Esophagus muscularis mucosa (tissue), 4 donors: ENCODE results near the gene ZNF436. TPM values are rescaled to one million over a fixed set of nuclear protein-coding genes. Genes with fewer than 3 reads are reported as not detected.

Source experiments
- DNase-seq: peaks from one replicate; pipeline ENCODE4 v3.0.0-alpha.2; 2017; ENCODE audit errors: extremely low spot score
- H3K27ac ChIP-seq, 4 donors: fragments of 200-600 bp; sonication (generic); replicated peaks in 1 of 4; 1 replicate in 3 of 4; 2 replicates in 1 of 4; pipeline ENCODE4 v1.5.1; 2016 to 2019; ENCODE audit warnings: mild to moderate bottlenecking in 1 of 4
- H3K27me3 ChIP-seq, 4 donors: fragments of 200-600 bp; sonication (generic); one replicate each; pipeline versions ENCODE4 v1.5.1 to v1.6.0; 2016 to 2019
- H3K36me3 ChIP-seq, 4 donors: fragments of 200-600 bp; sonication (generic); one replicate each; pipeline ENCODE4 v1.5.1; 2016 to 2019
- H3K4me1 ChIP-seq, 4 donors: fragments of 200-600 bp; sonication (generic); one replicate each; pipeline ENCODE4 v1.5.1; 2016 to 2019
- H3K4me3 ChIP-seq, 4 donors: fragments of 200-600 bp; sonication (generic); 1 replicate in 2 of 4; 2 replicates in 2 of 4; pipeline ENCODE4 v1.5.1; 2016 to 2019; ENCODE audit warnings: mild to moderate bottlenecking in 4 of 4, moderate library complexity in 1 of 4
- H3K9me3 ChIP-seq, 4 donors: fragments of 200-600 bp; sonication (generic); 1 replicate in 3 of 4; 2 replicates in 1 of 4; pipeline ENCODE4 v1.5.1; 2016 to 2019
- EP300 ChIP-seq: sonication (generic); formaldehyde crosslinking; IDR thresholded peaks from one replicate; pipeline ENCODE4 v1.6.1; 2017; ENCODE audit warnings: antibody characterized with exemption
- POLR2A ChIP-seq: fragments of 450-650 bp; IDR thresholded peaks from one replicate; pipeline ENCODE4 v1.6.1; 2017; ENCODE audit warnings: antibody characterized with exemption, moderate library complexity, mild to moderate bottlenecking, low read depth
- POLR2AphosphoS5 ChIP-seq, 2 donors: sonication (generic); formaldehyde crosslinking; IDR thresholded peaks; one replicate each; pipeline ENCODE4 v1.6.1; 2017; ENCODE audit warnings: antibody characterized with exemption in 2 of 2
- WGBS: methylation state at CpG from one replicate; pipeline ENCODE4 v1.1.5; 2018; 5-methylcytosine and 5-hydroxymethylcytosine counted together
- intact Hi-C: fragments of 100-400 bp; cut with DNase I; formaldehyde crosslinking; loops from one replicate; pipeline ENCODE4 v1.15.1; 2023
- total RNA-seq, 4 donors: library from RNA; depleted of rRNA; stranded (reverse); fragments of >200 nt; gene quantifications; one replicate each; pipeline versions ENCODE4 v1.1.0 to v1.2.1, GENCODE V29; 2016
- TF ChIP-seq, protein P1 (sequence below), 3 experiments: fragments of 200-600 bp in 2 of 3; fragments of 450-650 bp in 1 of 3; sonication (generic) in 2 of 3; IDR thresholded peaks; one replicate each; pipeline ENCODE4 v1.5.1; 2017 to 2019; ENCODE audit warnings: antibody characterized with exemption in 3 of 3, mild to moderate bottlenecking in 2 of 3, moderate library complexity in 1 of 3

The ZNF436 gene
- total RNA-seq, 4 donors from 2014 or later, result 13.7 to 36.8 (median 16.4) TPM

GRCh38 chr1:23344111-23344986, 25.3 kb downstream of the ZNF436 start, which contains the start of gene HNRNPR:
TSS of gene HNRNPR (minus strand) at chr1:23344284. CDS start at chr1:23341008, 3,276 bp downstream.
- H3K27me3 ChIP-seq, result no peaks in the 10 kb centered on the region
- peak; percentile 87 for TF ChIP-seq POLR2A
- TF ChIP-seq, protein P1, sequence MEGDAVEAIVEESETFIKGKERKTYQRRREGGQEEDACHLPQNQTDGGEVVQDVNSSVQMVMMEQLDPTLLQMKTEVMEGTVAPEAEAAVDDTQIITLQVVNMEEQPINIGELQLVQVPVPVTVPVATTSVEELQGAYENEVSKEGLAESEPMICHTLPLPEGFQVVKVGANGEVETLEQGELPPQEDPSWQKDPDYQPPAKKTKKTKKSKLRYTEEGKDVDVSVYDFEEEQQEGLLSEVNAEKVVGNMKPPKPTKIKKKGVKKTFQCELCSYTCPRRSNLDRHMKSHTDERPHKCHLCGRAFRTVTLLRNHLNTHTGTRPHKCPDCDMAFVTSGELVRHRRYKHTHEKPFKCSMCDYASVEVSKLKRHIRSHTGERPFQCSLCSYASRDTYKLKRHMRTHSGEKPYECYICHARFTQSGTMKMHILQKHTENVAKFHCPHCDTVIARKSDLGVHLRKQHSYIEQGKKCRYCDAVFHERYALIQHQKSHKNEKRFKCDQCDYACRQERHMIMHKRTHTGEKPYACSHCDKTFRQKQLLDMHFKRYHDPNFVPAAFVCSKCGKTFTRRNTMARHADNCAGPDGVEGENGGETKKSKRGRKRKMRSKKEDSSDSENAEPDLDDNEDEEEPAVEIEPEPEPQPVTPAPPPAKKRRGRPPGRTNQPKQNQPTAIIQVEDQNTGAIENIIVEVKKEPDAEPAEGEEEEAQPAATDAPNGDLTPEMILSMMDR (IDR thresholded peaks at IDR 0.05), result peak in 1 of 3 experiments; percentile 23
- no peak for TF ChIP-seq EP300
- peak; percentile 75 to 85 for TF ChIP-seq POLR2AphosphoS5 (IDR thresholded peaks at IDR 0.05)
- intact Hi-C loops, result loop anchor here (1.0 to 10.0 kb wide), 3 partner anchors 24 to 190 kb away; partner anchors contain the start of gene E2F2
- H3K4me1 ChIP-seq, result peaks cover 37 to 50% (median 47%) of the 10 kb centered on the region in 4 donors
- 1% methylated on average over 23 of the region's 87 CpGs for WGBS
- H3K9me3 ChIP-seq, result no peaks in the 10 kb centered on the region
- peak within 1 kb of the TSS; percentile 95 to 100 (median 96) for H3K27ac ChIP-seq
- DNase-seq, result peak; percentile 100
- peak within 1 kb of the TSS; percentile 76 to 94 (median 83) for H3K4me3 ChIP-seq
- no peaks in the 10 kb centered on the region for H3K36me3 ChIP-seq

DNA sequence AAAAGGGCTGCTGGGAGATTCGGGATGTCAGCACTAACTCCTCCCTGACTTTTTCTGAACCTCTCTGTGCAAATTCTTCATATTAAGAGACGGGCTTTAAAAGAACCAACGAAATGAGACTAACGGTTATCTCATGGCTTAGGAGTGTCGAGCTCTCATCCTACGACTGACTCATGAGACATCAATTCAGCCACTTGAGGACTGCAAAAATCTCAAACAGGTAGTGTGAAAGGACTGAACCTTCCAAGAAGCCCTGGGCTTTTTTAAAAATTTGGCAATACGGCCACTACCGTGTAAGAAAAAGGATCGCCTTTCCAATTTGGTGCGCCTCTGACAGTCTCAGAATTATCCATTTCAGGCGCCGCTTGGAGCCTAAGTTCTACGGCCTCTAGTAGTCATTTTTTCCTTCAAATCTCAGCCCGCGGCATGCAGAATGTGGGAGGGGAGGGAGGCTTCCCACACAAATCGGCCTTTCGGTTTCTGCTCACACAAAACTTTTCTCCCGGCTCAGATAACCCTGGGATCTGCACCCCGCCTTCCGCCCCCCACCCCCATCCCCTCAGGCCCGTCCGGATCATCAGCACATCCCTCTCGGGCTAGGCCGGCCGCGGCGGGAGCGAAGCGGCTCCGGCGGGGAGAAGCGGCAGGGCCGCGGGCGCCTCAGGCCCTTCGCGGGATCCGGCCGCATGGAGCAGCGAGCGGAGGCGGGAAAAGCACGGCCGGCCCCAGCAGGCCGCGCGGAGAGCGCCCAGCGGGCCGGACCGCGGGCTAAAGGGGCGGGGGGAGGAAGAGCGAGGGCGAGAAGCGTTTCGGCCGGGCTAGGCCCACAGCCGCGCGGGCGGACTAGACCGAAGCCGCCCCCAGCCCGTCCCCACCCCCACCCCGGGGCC, 26.2 kb downstream of the ZNF436 start:
- peaks cover 44 to 59% (median 56%) of the 10 kb centered on the region in 4 donors for H3K4me1 ChIP-seq
- WGBS, result 0% methylated on average over 8 of the region's 66 CpGs
- H3K36me3 ChIP-seq, result no peaks in the 10 kb centered on the region
- no peaks in the 10 kb centered on the region for H3K9me3 ChIP-seq
- DNase-seq, result no peak
- TF ChIP-seq EP300 (no peak), POLR2AphosphoS5 (IDR thresholded peaks at IDR 0.05) (peak in 1 of 2 donors; percentile 35), POLR2A (no peak)
- TF ChIP-seq, protein P1 (IDR thresholded peaks at IDR 0.05), result no peak
- peak overlapping the region; percentile 76 to 94 (median 83) for H3K4me3 ChIP-seq
- intact Hi-C loops, result loop anchor here (1.0 to 10.0 kb wide), 3 partner anchors 25 to 191 kb away; partner anchors contain the start of gene E2F2
- peak overlapping the region; percentile 95 to 100 (median 96) for H3K27ac ChIP-seq
- H3K27me3 ChIP-seq, result no peaks in the 10 kb centered on the region

- no peaks in the 10 kb centered on the region for H3K9me3 ChIP-seq
- peak overlapping the region; percentile 76 to 94 (median 83) for H3K4me3 ChIP-seq
- WGBS, result 9% methylated on average over 10 of the region's 10 CpGs
- intact Hi-C loops, result loop anchor here (10.0 kb wide), 1 partner anchor 193 kb away; the partner anchor contains the start of gene E2F2
- H3K27me3 ChIP-seq, result no peaks in the 10 kb centered on the region
- peaks cover 50 to 72% (median 69%) of the 10 kb centered on the region in 4 donors for H3K4me1 ChIP-seq
- H3K36me3 ChIP-seq, result peaks cover 4 to 11% (median 7%) of the 10 kb centered on the region in 4 donors
- peak overlapping the region; percentile 95 to 100 (median 96) for H3K27ac ChIP-seq
- TF ChIP-seq POLR2AphosphoS5 (IDR thresholded peaks at IDR 0.05) (no peak), EP300 (no peak)
- TF ChIP-seq, protein P1 (IDR thresholded peaks at IDR 0.05), result no peak
- DNase-seq, result no peak
Measured at GRCh38 chr1:23341931-23342692, 27.5 kb downstream of the ZNF436 start.

DNA sequence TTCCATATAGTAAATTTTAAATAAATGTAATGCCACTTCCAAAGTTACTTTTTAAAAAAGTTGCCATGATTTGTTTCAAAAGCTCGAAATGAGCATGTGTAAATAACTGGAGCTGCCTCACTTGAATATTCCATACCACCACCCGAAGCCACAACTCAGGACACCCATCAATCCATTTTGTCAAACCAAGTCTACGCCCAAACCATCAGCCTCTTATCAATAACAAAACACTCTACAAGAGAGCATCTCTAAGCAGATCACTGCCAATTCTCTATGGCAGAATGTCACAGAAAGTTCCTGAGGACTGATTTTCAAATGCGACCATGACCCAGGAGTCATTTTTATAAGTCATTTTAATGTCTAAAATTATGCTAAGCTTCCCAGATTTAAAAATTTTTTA, 30.0 kb downstream of the ZNF436 start:
- TF ChIP-seq POLR2AphosphoS5 (IDR thresholded peaks at IDR 0.05), result no peak
- Histone ChIP-seq H3K36me3 (peaks cover 17 to 34% (median 26%) of the 10 kb centered on the region in 4 donors), H3K27ac (no peak overlapping the region), H3K4me3 (no peak overlapping the region), H3K9me3 (no peaks in the 10 kb centered on the region), H3K27me3 (no peaks in the 10 kb centered on the region), H3K4me1 (peaks cover 50 to 65% (median 62%) of the 10 kb centered on the region in 4 donors)
- WGBS, result 74% methylated on average over 4 of the region's 4 CpGs
- intact Hi-C loops, result loop anchor here (10.0 kb wide), 1 partner anchor 195 kb away; the partner anchor contains the start of gene E2F2
- DNase-seq, result no peak
